ENCODE measurements around the gene TWIST2.

GRCh38 chr2:238942726-238943300 lies 94.9 kb downstream of the TWIST2 start:
- TF ChIP-seq POLR2A (IDR thresholded peaks at IDR 0.05) (no peak), CTCF (IDR thresholded peaks at IDR 0.05) (no peak)
